ENCODE measurements around the gene IL10RB.

Gene IL10RB

DNA sequence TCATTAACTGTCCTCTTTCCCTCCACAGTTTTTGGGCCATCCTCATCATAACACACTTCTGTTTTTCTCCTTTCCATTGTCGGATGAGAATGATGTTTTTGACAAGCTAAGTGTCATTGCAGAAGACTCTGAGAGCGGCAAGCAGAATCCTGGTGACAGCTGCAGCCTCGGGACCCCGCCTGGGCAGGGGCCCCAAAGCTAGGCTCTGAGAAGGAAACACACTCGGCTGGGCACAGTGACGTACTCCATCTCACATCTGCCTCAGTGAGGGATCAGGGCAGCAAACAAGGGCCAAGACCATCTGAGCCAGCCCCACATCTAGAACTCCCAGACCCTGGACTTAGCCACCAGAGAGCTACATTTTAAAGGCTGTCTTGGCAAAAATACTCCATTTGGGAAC lies 30.0 kb downstream of the IL10RB start:
- Mint-ChIP-seq H3K27ac (no peak overlapping the region), H3K27me3 (ENCODE audit: low read depth, poor library complexity) (no peaks in the 10 kb centered on the region), H3K4me1 (peaks cover 17% of the 10 kb centered on the region), H3K9me3 (no peaks in the 10 kb centered on the region), H3K36me3 (ENCODE audit: low read depth) (peaks cover 4% of the 10 kb centered on the region), H3K4me3 (no peak overlapping the region)
- no peak for DNase-seq
- TF ChIP-seq, protein P1, sequence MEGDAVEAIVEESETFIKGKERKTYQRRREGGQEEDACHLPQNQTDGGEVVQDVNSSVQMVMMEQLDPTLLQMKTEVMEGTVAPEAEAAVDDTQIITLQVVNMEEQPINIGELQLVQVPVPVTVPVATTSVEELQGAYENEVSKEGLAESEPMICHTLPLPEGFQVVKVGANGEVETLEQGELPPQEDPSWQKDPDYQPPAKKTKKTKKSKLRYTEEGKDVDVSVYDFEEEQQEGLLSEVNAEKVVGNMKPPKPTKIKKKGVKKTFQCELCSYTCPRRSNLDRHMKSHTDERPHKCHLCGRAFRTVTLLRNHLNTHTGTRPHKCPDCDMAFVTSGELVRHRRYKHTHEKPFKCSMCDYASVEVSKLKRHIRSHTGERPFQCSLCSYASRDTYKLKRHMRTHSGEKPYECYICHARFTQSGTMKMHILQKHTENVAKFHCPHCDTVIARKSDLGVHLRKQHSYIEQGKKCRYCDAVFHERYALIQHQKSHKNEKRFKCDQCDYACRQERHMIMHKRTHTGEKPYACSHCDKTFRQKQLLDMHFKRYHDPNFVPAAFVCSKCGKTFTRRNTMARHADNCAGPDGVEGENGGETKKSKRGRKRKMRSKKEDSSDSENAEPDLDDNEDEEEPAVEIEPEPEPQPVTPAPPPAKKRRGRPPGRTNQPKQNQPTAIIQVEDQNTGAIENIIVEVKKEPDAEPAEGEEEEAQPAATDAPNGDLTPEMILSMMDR (IDR thresholded peaks at IDR 0.05): no peak

DNA sequence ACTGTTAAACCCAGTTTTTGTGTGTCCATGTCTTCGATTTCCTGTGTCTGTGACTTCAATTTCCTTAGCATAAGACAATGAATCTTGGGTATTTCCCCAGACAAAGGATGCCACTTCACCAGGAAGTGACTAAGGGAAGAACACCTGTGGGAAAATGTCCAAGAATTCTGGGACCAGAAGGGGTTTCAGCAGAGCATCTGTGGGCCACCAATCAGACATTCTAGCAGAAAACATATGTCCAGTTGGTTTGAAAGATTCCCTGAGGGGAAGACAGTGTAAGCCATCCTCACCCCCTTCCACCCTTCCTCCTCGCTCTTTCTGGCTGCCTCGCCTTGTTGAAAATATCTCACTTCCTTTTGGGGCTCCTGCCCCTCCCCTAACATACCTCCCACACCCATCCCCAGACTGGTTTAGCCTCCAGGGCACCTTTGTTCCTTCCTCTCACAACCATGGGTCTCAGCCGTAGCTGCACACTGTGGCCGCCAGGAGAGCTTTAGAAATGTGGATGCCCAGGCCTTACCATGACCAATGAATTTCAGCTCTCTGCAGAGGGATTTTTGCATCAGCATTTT lies 33.1 kb downstream of the IL10RB start:
- Mint-ChIP-seq H3K4me1 (peaks cover 13% of the 10 kb centered on the region), H3K9me3 (no peaks in the 10 kb centered on the region), H3K27me3 (ENCODE audit: low read depth, poor library complexity) (no peaks in the 10 kb centered on the region), H3K27ac (no peak overlapping the region), H3K36me3 (ENCODE audit: low read depth) (peaks cover 4% of the 10 kb centered on the region), H3K4me3 (no peak overlapping the region)
- no peak for DNase-seq
- TF ChIP-seq, protein P1 (IDR thresholded peaks at IDR 0.05): no peak

DNA sequence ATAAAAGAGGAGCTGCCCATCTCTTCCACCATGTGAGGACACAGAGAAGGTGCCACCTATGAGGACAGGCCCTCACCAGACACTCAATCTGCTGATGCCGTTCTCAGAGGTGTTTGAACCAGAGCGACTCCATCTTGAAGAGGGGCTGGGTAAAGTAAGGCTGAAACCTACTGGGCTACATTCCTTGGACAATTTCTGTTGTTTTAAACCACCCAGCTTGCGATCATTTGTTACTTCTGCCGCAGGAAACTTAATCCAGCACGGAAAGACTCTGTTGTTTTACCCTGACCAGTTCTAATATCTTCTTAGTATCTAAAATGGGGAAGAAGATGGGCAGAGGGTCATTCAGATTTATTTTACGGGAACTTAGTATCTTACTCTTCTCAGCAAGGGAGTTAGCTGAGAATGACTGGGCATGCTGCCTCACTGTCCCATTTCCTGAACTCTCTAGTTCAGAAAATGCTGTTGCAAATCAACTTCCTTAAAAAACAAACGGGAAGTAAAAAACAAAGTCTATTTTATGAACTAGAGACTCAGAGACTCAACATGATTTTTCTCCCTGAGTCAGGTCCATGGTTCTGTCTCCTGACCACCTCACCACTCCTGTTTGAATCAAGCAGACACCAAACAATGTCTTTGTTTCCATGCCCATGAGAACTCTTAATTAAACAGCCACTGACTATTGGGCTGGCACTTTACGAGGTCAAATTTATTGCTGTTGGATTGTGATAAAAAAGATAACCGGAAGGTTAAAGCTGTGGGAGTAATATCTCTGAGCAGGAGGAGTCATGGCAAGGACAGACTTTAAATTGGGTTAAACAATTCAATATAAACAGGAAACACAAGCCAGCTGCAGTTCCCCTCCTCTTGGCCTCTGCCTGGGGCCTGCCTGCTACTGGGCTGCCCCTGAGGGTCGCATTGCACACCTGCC lies 34.8 kb downstream of the IL10RB start:
- peaks cover 4% of the 10 kb centered on the region for H3K36me3 Mint-ChIP-seq (ENCODE audit: low read depth)
- H3K27ac Mint-ChIP-seq: peak overlapping the region; percentile 10
- TF ChIP-seq, protein P1 (IDR thresholded peaks at IDR 0.05): no peak
- peaks cover 13% of the 10 kb centered on the region for H3K4me1 Mint-ChIP-seq
- DNase-seq: no peak
- H3K27me3 Mint-ChIP-seq (ENCODE audit: low read depth, poor library complexity): no peaks in the 10 kb centered on the region
- H3K4me3 Mint-ChIP-seq: no peak overlapping the region
- H3K9me3 Mint-ChIP-seq: no peaks in the 10 kb centered on the region

DNA sequence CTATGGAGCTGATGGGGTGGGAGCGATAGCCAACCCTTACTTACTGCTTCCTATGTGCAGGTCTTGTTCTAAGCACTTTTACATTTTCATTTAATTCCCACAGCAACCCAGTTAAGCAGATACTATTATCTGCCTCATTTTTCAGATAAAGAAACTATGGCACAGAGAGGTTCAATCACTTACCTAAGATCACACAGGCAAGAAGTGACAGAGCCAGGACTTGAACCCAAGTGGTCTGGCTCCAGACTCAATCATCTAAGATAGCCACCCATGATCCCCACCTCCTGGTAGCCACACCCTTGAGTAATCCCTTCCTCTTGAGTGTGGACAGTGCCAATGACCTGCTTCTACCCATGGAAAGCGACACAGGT lies 35.5 kb downstream of the IL10RB start:
- DNase-seq: no peak
- H3K27ac Mint-ChIP-seq: no peak overlapping the region
- no peak overlapping the region for H3K4me3 Mint-ChIP-seq
- H3K4me1 Mint-ChIP-seq: peaks cover 13% of the 10 kb centered on the region
- H3K9me3 Mint-ChIP-seq: no peaks in the 10 kb centered on the region
- no peaks in the 10 kb centered on the region for H3K27me3 Mint-ChIP-seq (ENCODE audit: low read depth, poor library complexity)
- peaks cover 4% of the 10 kb centered on the region for H3K36me3 Mint-ChIP-seq (ENCODE audit: low read depth)
- TF ChIP-seq, protein P1 (IDR thresholded peaks at IDR 0.05): no peak

DNA sequence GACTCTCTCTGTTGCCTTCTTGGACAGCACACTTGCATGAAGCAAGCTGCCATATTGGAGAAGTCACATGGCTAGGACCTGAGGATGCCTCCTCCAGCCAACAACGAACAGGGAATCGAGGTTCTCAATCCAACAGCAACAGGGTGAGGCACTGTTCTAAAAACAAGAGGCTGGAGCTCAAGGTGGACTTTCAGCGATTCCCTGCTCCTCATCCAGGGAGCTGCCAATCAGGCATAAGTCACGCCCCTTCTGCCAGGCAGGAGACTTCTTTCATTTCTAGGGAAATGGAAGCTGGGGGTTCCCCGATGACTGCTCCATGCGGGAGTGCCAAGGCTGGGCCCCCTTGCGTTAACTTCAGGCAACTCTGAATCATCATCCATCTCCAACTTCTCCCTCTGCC lies 35.9 kb downstream of the IL10RB start:
- TF ChIP-seq, protein P1 (IDR thresholded peaks at IDR 0.05): no peak
- no peak overlapping the region for H3K4me3 Mint-ChIP-seq
- H3K27me3 Mint-ChIP-seq (ENCODE audit: low read depth, poor library complexity): no peaks in the 10 kb centered on the region
- no peak for DNase-seq
- H3K36me3 Mint-ChIP-seq (ENCODE audit: low read depth): peaks cover 4% of the 10 kb centered on the region
- peaks cover 13% of the 10 kb centered on the region for H3K4me1 Mint-ChIP-seq
- H3K9me3 Mint-ChIP-seq: no peaks in the 10 kb centered on the region
- no peak overlapping the region for H3K27ac Mint-ChIP-seq

Data from nephron progenitor cell (in vitro differentiated cells).